HG03097 (cell line): ENCODE data around the gene SPAG16.
"Not testable (repeated sequence)": the region's sequence is repeated elsewhere in the genome, so short reads cannot be mapped to it uniquely, and the experiment has no call there.

Source experiments
- ATAC-seq: cut with Tn5 transposase; IDR thresholded peaks from one replicate; pipeline ENCODE4 v1.9.1; 2021; ENCODE audit not compliant: unreplicated experiment, low FRiP score

The SPAG16 gene

GRCh38 chr2:213682276-213682675, 398.0 kb downstream of the SPAG16 start:
- ATAC-seq = no peak

- ATAC-seq = no peak
These were observed 403.9 kb downstream of the SPAG16 start for GRCh38 chr2:213688133-213688532.

- not testable (repeated sequence) for ATAC-seq
These were observed 404.6 kb downstream of the SPAG16 start for GRCh38 chr2:213688825-213689224.

GRCh38 chr2:213689585-213689984, 405.3 kb downstream of the SPAG16 start:
- ATAC-seq = no peak

- ATAC-seq = no peak
These were observed 407.1 kb downstream of the SPAG16 start for GRCh38 chr2:213691351-213691750.

GRCh38 chr2:213696442-213696841, 412.2 kb downstream of the SPAG16 start:
- no peak for ATAC-seq

- not testable (repeated sequence) for ATAC-seq
These were observed 417.1 kb downstream of the SPAG16 start for GRCh38 chr2:213701365-213701764.

- no peak for ATAC-seq
These were observed 419.3 kb downstream of the SPAG16 start for GRCh38 chr2:213703406-213704098.

- ATAC-seq = no peak
These were observed 425.9 kb downstream of the SPAG16 start for GRCh38 chr2:213710164-213710563.

- ATAC-seq = not testable (repeated sequence)
These were observed 434.1 kb downstream of the SPAG16 start for GRCh38 chr2:213718411-213718810.

GRCh38 chr2:213722565-213722964, 438.3 kb downstream of the SPAG16 start:
- ATAC-seq = no peak

- no peak for ATAC-seq
These were observed 438.8 kb downstream of the SPAG16 start for GRCh38 chr2:213723041-213723560.

- ATAC-seq = no peak
These were observed 439.4 kb downstream of the SPAG16 start for GRCh38 chr2:213723707-213724106.

GRCh38 chr2:213726101-213726500, 441.8 kb downstream of the SPAG16 start:
- no peak for ATAC-seq

GRCh38 chr2:213733893-213734292, 449.6 kb downstream of the SPAG16 start:
- ATAC-seq = peak; percentile 78

- ATAC-seq = no peak
These were observed 456.2 kb downstream of the SPAG16 start for GRCh38 chr2:213740453-213740852.

GRCh38 chr2:213751446-213751845, 467.2 kb downstream of the SPAG16 start:
- no peak for ATAC-seq

GRCh38 chr2:213752575-213752974, 468.3 kb downstream of the SPAG16 start:
- ATAC-seq = no peak

- ATAC-seq = no peak
These were observed 473.3 kb downstream of the SPAG16 start for GRCh38 chr2:213757525-213757924.

- ATAC-seq = no peak
These were observed 479.1 kb downstream of the SPAG16 start for GRCh38 chr2:213763354-213763753.

- no peak for ATAC-seq
These were observed 479.7 kb downstream of the SPAG16 start for GRCh38 chr2:213763963-213764362.

GRCh38 chr2:213764849-213765248, 480.6 kb downstream of the SPAG16 start:
- no peak for ATAC-seq
